Loucy (cell line): ENCODE data around the gene TMEM217.
A peak's percentile ranks its signal among the peaks of the same experiment; 100 is the strongest.

Experiments
- H2AFZ ChIP-seq: fragments of 200-600 bp; sonication (generic); 2 replicates; pipeline ENCODE4 v1.6.0; 2016; ENCODE audit warnings: antibody characterized with exemption, mild to moderate bottlenecking, low read length, moderate library complexity
- H3F3A ChIP-seq: fragments of 200-600 bp; 2 replicates; pipeline ENCODE4 v1.6.0; 2016; ENCODE audit warnings: antibody characterized with exemption, low read depth, mild to moderate bottlenecking
- H3K27me3 ChIP-seq: fragments of 200-600 bp; sonication (generic); 2 replicates; pipeline ENCODE4 v1.6.1; 2014; ENCODE audit warnings: low read length, mild to moderate bottlenecking; ENCODE audit not compliant: insufficient read depth, poor library complexity, severe bottlenecking
- H3K36me3 ChIP-seq: fragments of 200-600 bp; sonication (generic); 2 replicates; pipeline ENCODE4 v1.6.1; 2016; ENCODE audit warnings: low read length; ENCODE audit not compliant: insufficient read depth
- H3K4me1 ChIP-seq: fragments of 200-600 bp; sonication (generic); 2 replicates; pipeline ENCODE4 v1.5.1; 2014; ENCODE audit warnings: low read length, mild to moderate bottlenecking; ENCODE audit not compliant: insufficient read depth, poor library complexity, severe bottlenecking
- H3K4me2 ChIP-seq: fragments of 200-600 bp; sonication (generic); 2 replicates; pipeline ENCODE4 v1.6.0; 2014; ENCODE audit warnings: antibody characterized with exemption, low read length, low read depth, mild to moderate bottlenecking; ENCODE audit not compliant: poor library complexity, severe bottlenecking
- H3K4me3 ChIP-seq: fragments of 200-600 bp; sonication (generic); 2 replicates; pipeline ENCODE4 v1.5.1; 2014; ENCODE audit warnings: low read length, mild to moderate bottlenecking, mixed read lengths; ENCODE audit not compliant: poor library complexity, severe bottlenecking
- H3K79me2 ChIP-seq: fragments of 200-600 bp; sonication (generic); 2 replicates; pipeline ENCODE4 v1.6.1; 2014; ENCODE audit warnings: low read length; ENCODE audit not compliant: insufficient read depth
- H3K9ac ChIP-seq: fragments of 200-600 bp; sonication (generic); 2 replicates; pipeline ENCODE4 v1.6.0; 2014; ENCODE audit warnings: mild to moderate bottlenecking, low read depth, low read length, moderate library complexity; ENCODE audit not compliant: poor library complexity, severe bottlenecking
- H3K9me2 ChIP-seq: fragments of 200-600 bp; sonication (generic); replicated peaks from 2 replicates; pipeline ENCODE4 v1.6.1; 2016; ENCODE audit warnings: low read depth, low read length, mixed read lengths
- H3K9me3 ChIP-seq: fragments of 200-600 bp; sonication (generic); 2 replicates; pipeline ENCODE4 v1.6.1; 2014; ENCODE audit warnings: mild to moderate bottlenecking, antibody characterized with exemption, low read length, low read depth; ENCODE audit not compliant: insufficient read depth
- H4K20me1 ChIP-seq: fragments of 200-600 bp; sonication (generic); 2 replicates; pipeline ENCODE4 v1.6.0; 2014; ENCODE audit warnings: antibody characterized with exemption, low read length, mild to moderate bottlenecking; ENCODE audit not compliant: insufficient read depth, poor library complexity, severe bottlenecking
- EZH2phosphoT487 ChIP-seq: fragments of 200-600 bp; IDR thresholded peaks from 2 replicates; pipeline ENCODE4 v1.6.1; 2018; ENCODE audit warnings: antibody characterized with exemption, mild to moderate bottlenecking, moderate library complexity, borderline replicate concordance
- TF ChIP-seq, protein P1 (sequence below): fragments of 200-600 bp; sonication (generic); conservative IDR thresholded peaks from 2 replicates; pipeline ENCODE4 v1.5.1; 2014; ENCODE audit warnings: mild to moderate bottlenecking, antibody characterized with exemption, low read length

TMEM217 gene

DNA sequence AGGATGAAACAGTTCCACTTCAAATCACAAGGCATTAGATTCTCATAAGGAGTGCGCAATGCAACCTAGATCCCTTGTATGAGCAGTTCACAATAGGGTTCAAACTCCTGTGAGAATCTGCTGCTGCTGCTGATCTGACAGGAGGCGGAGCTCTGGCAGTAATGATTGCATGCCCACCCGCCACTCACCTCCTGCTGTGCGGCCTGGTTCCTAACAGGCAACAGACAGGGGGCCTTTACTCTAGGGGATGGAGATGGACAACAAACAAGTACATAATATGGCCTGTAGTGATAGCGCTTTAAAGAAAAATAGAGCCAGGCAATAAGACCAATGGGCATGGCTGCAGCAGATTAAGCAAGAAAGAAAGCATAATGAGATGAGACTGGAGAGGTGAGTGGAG lies 3.1 kb downstream of the TMEM217 start:
- H3K9me3 ChIP-seq, result no peaks in the 10 kb centered on the region
- no peaks in the 10 kb centered on the region for H3K36me3 ChIP-seq
- peak overlapping the region; percentile 81 for H3K4me2 ChIP-seq
- no peaks in the 10 kb centered on the region for H3K9me2 ChIP-seq
- H3K4me1 ChIP-seq, result peaks cover 62% of the 10 kb centered on the region
- no peak overlapping the region for H3K9ac ChIP-seq
- peak overlapping the region; percentile 86 for H3K4me3 ChIP-seq
- peaks cover 10% of the 10 kb centered on the region; the same call in 1 of the 2 replicates for H3F3A ChIP-seq
- no peak for TF ChIP-seq EZH2phosphoT487
- TF ChIP-seq, protein P1, sequence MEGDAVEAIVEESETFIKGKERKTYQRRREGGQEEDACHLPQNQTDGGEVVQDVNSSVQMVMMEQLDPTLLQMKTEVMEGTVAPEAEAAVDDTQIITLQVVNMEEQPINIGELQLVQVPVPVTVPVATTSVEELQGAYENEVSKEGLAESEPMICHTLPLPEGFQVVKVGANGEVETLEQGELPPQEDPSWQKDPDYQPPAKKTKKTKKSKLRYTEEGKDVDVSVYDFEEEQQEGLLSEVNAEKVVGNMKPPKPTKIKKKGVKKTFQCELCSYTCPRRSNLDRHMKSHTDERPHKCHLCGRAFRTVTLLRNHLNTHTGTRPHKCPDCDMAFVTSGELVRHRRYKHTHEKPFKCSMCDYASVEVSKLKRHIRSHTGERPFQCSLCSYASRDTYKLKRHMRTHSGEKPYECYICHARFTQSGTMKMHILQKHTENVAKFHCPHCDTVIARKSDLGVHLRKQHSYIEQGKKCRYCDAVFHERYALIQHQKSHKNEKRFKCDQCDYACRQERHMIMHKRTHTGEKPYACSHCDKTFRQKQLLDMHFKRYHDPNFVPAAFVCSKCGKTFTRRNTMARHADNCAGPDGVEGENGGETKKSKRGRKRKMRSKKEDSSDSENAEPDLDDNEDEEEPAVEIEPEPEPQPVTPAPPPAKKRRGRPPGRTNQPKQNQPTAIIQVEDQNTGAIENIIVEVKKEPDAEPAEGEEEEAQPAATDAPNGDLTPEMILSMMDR, result no peak
- no peaks in the 10 kb centered on the region for H3K27me3 ChIP-seq
- H4K20me1 ChIP-seq, result no peaks in the 10 kb centered on the region
- no peak overlapping the region for H2AFZ ChIP-seq
- H3K79me2 ChIP-seq, result peaks cover 74% of the 10 kb centered on the region

DNA sequence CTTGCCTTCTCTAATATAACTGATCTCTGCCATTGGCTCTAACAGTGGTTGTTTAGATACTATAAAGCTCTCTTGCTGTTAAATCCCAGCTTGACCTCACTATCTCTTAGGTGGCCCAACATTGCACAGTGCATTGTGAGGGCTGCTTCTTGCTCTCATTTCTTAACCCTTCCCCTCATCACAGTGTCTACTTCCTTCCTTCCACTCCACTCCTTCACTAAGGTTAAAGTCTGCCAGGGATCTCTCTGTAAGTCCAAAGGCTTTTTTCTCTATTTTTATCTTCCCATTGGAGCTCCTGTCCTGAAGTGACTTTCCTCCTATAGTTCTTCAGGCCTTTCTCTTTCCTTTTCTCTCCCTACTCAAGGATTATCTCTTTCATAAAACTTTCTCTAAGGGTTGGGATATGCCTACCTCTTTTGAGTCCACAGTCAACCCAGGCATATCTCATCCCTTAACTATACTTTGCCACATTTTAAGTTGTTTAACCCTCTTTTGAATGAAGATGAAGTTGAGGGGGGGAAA lies 4.4 kb downstream of the TMEM217 start:
- Histone ChIP-seq H3K36me3 (no peaks in the 10 kb centered on the region), H3K9ac (peak overlapping the region; percentile 27), H3K9me3 (no peaks in the 10 kb centered on the region), H3K27me3 (no peaks in the 10 kb centered on the region), H4K20me1 (no peaks in the 10 kb centered on the region), H3K4me3 (peak overlapping the region; percentile 39), H3K4me2 (peak overlapping the region; percentile 81), H2AFZ (no peak overlapping the region), H3K79me2 (peaks cover 63% of the 10 kb centered on the region), H3F3A (no peaks in the 10 kb centered on the region), H3K4me1 (peaks cover 56% of the 10 kb centered on the region), H3K9me2 (no peaks in the 10 kb centered on the region)
- TF ChIP-seq, protein P1, result no peak
- TF ChIP-seq EZH2phosphoT487, result no peak

GRCh38 chr6:37251211-37251780 lies 6.6 kb downstream of the TMEM217 start:
- TF ChIP-seq, protein P1, result no peak
- no peak for TF ChIP-seq EZH2phosphoT487
- Histone ChIP-seq H3K9me2 (no peaks in the 10 kb centered on the region), H4K20me1 (no peaks in the 10 kb centered on the region)

More at GRCh38 chr6:37251211-37251780, 6.6 kb downstream of the TMEM217 start:
- Histone ChIP-seq H3K4me1 (peaks cover 46% of the 10 kb centered on the region), H3K79me2 (peaks cover 44% of the 10 kb centered on the region), H2AFZ (no peak overlapping the region), H3K9ac (no peak overlapping the region), H3K36me3 (no peaks in the 10 kb centered on the region), H3K4me2 (peak overlapping the region; percentile 40), H3K4me3 (no peak overlapping the region), H3K9me3 (no peaks in the 10 kb centered on the region), H3K27me3 (no peaks in the 10 kb centered on the region), H3F3A (no peaks in the 10 kb centered on the region)
